Measurements from ENCODE around the gene PDCD1LG2. TPM values are rescaled to one million over a fixed set of nuclear protein-coding genes. Genes with fewer than 3 reads are reported as not detected.

PDCD1LG2 gene
- total and polyA plus RNA-seq, 2 experiments from 2014 or later, result not detected

DNA sequence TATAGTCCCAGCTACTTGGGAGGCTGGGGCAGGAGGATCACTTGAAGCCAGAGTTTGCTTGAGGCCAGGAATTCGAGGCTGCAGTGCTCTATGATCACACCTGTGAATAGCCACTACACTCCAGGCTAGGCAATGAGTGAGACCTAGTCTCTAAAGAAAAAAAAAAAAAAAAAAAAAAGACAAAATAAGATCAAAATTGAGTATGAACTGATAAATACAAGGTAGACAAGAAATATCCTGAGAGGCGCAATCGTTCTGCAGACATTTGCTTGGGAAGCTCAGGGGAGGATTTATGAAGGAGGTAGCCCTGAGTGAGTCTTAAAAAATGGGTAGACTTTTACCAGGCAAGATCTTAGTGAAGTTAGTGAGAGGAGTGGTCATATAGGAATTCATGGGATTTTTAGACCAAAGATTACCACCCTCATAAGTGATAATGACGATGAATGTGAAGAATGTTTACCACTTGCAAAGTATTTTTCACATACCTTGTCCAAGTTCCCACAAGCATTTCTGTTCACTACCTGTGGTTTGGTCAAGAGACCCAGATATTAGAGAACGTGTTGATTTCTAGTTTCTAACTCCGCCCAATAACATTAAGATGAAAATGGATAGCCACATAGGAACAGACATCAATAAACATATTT lies 4.4 kb downstream of the PDCD1LG2 start:
- no peak for TF ChIP-seq EZH2 (IDR thresholded peaks at IDR 0.05; ENCODE audit: borderline replicate concordance)
- no peak for TF ChIP-seq EZH2phosphoT487 (IDR thresholded peaks at IDR 0.05; ENCODE audit: low read depth, severe bottlenecking, unreplicated experiment)
- TF ChIP-seq, protein P1, sequence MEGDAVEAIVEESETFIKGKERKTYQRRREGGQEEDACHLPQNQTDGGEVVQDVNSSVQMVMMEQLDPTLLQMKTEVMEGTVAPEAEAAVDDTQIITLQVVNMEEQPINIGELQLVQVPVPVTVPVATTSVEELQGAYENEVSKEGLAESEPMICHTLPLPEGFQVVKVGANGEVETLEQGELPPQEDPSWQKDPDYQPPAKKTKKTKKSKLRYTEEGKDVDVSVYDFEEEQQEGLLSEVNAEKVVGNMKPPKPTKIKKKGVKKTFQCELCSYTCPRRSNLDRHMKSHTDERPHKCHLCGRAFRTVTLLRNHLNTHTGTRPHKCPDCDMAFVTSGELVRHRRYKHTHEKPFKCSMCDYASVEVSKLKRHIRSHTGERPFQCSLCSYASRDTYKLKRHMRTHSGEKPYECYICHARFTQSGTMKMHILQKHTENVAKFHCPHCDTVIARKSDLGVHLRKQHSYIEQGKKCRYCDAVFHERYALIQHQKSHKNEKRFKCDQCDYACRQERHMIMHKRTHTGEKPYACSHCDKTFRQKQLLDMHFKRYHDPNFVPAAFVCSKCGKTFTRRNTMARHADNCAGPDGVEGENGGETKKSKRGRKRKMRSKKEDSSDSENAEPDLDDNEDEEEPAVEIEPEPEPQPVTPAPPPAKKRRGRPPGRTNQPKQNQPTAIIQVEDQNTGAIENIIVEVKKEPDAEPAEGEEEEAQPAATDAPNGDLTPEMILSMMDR (IDR thresholded peaks at IDR 0.05; ENCODE audit: poor library complexity), result no peak
- no peak overlapping the region for H2AFZ ChIP-seq
- WGBS (ENCODE audit: low lambda C conversion rate, missing lambda C conversion rate), result 89% methylated on average over 6 of the region's 6 CpGs
- no peaks in the 10 kb centered on the region for H3K9me3 ChIP-seq (ENCODE audit: low read depth)
- H3K4me3 ChIP-seq, result no peak overlapping the region
- H4K20me1 ChIP-seq (ENCODE audit: insufficient read depth, poor library complexity, severe bottlenecking), result no peaks in the 10 kb centered on the region
- H3K27ac ChIP-seq, result no peak overlapping the region
- DNase-seq (ENCODE audit: low spot score), result no peak
- no peaks in the 10 kb centered on the region for H3K36me3 ChIP-seq (replicated peaks; ENCODE audit: insufficient read depth, low read depth)
- H3K4me2 ChIP-seq, result no peak overlapping the region
- no peaks in the 10 kb centered on the region for H3K4me1 ChIP-seq (ENCODE audit: insufficient read depth)
- no peaks in the 10 kb centered on the region for H3K79me2 ChIP-seq
- no peaks in the 10 kb centered on the region for H3K27me3 ChIP-seq
- H3K9me2 ChIP-seq (replicated peaks; ENCODE audit: insufficient read depth), result no peaks in the 10 kb centered on the region

DNA sequence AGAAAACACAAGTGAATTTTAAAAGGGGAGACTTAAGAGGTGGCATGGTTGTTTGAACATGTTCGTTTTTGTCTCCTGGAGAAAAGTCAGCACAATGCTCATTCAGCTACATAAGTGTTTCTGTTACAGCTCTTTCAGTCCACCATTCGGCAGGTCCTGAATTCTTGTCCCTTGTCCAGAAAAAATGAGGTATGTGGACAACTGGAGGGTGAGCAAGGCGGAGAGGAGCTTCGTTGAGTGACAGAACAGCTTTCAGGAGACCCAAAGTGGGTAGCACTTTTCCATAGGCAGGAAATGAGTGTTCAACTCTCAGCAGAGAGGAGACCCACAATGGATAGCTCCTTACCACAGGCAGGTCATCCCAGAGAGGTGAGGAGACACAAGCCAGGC lies 4.9 kb downstream of the PDCD1LG2 start:
- H3K36me3 ChIP-seq (replicated peaks; ENCODE audit: insufficient read depth, low read depth), result no peaks in the 10 kb centered on the region
- H3K27ac ChIP-seq, result no peak overlapping the region
- H2AFZ ChIP-seq, result no peak overlapping the region
- no peaks in the 10 kb centered on the region for H3K9me3 ChIP-seq (ENCODE audit: low read depth)
- H3K27me3 ChIP-seq, result no peaks in the 10 kb centered on the region
- no peaks in the 10 kb centered on the region for H3K79me2 ChIP-seq
- H3K4me2 ChIP-seq, result no peak overlapping the region
- H3K4me1 ChIP-seq (ENCODE audit: insufficient read depth), result no peaks in the 10 kb centered on the region
- DNase-seq (ENCODE audit: low spot score), result no peak
- TF ChIP-seq, protein P1 (IDR thresholded peaks at IDR 0.05; ENCODE audit: poor library complexity), result no peak
- no peak for TF ChIP-seq EZH2phosphoT487 (IDR thresholded peaks at IDR 0.05; ENCODE audit: low read depth, severe bottlenecking, unreplicated experiment)
- no peak for TF ChIP-seq EZH2 (IDR thresholded peaks at IDR 0.05; ENCODE audit: borderline replicate concordance)
- WGBS (ENCODE audit: low lambda C conversion rate, missing lambda C conversion rate), result 85% methylated on average over 4 of the region's 4 CpGs
- no peaks in the 10 kb centered on the region for H3K9me2 ChIP-seq (replicated peaks; ENCODE audit: insufficient read depth)
- no peaks in the 10 kb centered on the region for H4K20me1 ChIP-seq (ENCODE audit: insufficient read depth, poor library complexity, severe bottlenecking)
- H3K4me3 ChIP-seq, result no peak overlapping the region

GRCh38 chr9:5516453-5517220 lies 6.3 kb downstream of the PDCD1LG2 start:
- no peaks in the 10 kb centered on the region for H3K79me2 ChIP-seq
- no peaks in the 10 kb centered on the region for H3K4me1 ChIP-seq (ENCODE audit: insufficient read depth)
- H3K27me3 ChIP-seq, result no peaks in the 10 kb centered on the region
- no peaks in the 10 kb centered on the region for H3K36me3 ChIP-seq (replicated peaks; ENCODE audit: insufficient read depth, low read depth)
- WGBS (ENCODE audit: low lambda C conversion rate, missing lambda C conversion rate), result 90% methylated on average over 10 of the region's 10 CpGs
- no peaks in the 10 kb centered on the region for H3K9me3 ChIP-seq (ENCODE audit: low read depth)
- TF ChIP-seq EZH2phosphoT487 (IDR thresholded peaks at IDR 0.05; ENCODE audit: low read depth, severe bottlenecking, unreplicated experiment), result no peak
- no peak for TF ChIP-seq EZH2 (IDR thresholded peaks at IDR 0.05; ENCODE audit: borderline replicate concordance)
- TF ChIP-seq, protein P1 (IDR thresholded peaks at IDR 0.05; ENCODE audit: poor library complexity), result no peak
- H3K9me2 ChIP-seq (replicated peaks; ENCODE audit: insufficient read depth), result no peaks in the 10 kb centered on the region
- H3K4me2 ChIP-seq, result no peak overlapping the region
- H3K4me3 ChIP-seq, result no peak overlapping the region
- H4K20me1 ChIP-seq (ENCODE audit: insufficient read depth, poor library complexity, severe bottlenecking), result no peaks in the 10 kb centered on the region
- no peak overlapping the region for H2AFZ ChIP-seq
- no peak overlapping the region for H3K27ac ChIP-seq
- DNase-seq (ENCODE audit: low spot score), result no peak

Measured in hepatocyte (in vitro differentiated cells).